Measurements from ENCODE around the gene HDGFL2. TPM values are rescaled to one million over a fixed set of nuclear protein-coding genes. Genes with fewer than 3 reads are reported as not detected.

HDGFL2 gene
- total and polyA plus RNA-seq, 4 donors: 3.4 to 15.7 (median 14.1) TPM

DNA sequence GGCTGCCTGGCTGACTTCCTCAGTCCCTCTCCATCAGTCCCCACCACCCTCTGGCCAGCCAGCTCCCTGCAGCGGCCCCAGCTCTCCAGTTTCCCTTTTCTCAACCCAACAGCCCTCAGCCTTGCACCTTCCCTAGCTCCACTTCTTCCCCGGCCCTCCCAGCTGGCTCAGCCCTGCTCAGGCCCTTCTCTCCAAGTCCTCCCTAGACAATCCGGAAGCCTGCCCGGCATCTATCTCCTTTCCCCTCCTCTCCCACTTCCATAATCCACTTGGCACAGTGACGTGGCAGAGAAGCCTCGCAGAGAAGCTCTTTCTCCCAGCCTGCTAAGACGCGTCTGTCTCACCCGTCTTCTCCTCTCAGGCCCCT is 15.6 kb upstream of the HDGFL2 start:
- H3K9me3 ChIP-seq (ENCODE audit: control insufficient read depth in 4 of 4, low read length in 3 of 4): no peaks in the 10 kb centered on the region
- peak; percentile 57 for DNase-seq (ENCODE audit: low spot score)
- H3K4me1 ChIP-seq (ENCODE audit: control insufficient read depth in 4 of 4, insufficient read depth in 4 of 4, low read length in 3 of 4): peaks cover 10 to 24% (median 17%) of the 10 kb centered on the region in 4 donors
- WGBS: 17% methylated on average over 9 of the region's 9 CpGs
- H3K27me3 ChIP-seq (ENCODE audit: control insufficient read depth in 4 of 4, insufficient read depth in 4 of 4, low read length in 3 of 4): no peaks in the 10 kb centered on the region
- H3K27ac ChIP-seq (ENCODE audit: low read depth in 1 of 2, low read length in 2 of 2): peak overlapping the region; percentile 54 to 80
- H3K4me3 ChIP-seq (ENCODE audit: low read depth in 1 of 3, low read length in 3 of 3): peak overlapping the region; percentile 57 to 90 (median 84)
- no peak for TF ChIP-seq RAD21 (IDR thresholded peaks at IDR 0.05)
- peaks cover 0 to 24% (median 15%) of the 10 kb centered on the region in 4 donors for H3K36me3 ChIP-seq (ENCODE audit: control insufficient read depth in 4 of 4, insufficient read depth in 3 of 4, low read depth in 1 of 4, low read length in 3 of 4)
- H3K9ac ChIP-seq (ENCODE audit: low read depth in 1 of 2, low read length in 2 of 2): peak overlapping the region; percentile 56 to 71

DNA sequence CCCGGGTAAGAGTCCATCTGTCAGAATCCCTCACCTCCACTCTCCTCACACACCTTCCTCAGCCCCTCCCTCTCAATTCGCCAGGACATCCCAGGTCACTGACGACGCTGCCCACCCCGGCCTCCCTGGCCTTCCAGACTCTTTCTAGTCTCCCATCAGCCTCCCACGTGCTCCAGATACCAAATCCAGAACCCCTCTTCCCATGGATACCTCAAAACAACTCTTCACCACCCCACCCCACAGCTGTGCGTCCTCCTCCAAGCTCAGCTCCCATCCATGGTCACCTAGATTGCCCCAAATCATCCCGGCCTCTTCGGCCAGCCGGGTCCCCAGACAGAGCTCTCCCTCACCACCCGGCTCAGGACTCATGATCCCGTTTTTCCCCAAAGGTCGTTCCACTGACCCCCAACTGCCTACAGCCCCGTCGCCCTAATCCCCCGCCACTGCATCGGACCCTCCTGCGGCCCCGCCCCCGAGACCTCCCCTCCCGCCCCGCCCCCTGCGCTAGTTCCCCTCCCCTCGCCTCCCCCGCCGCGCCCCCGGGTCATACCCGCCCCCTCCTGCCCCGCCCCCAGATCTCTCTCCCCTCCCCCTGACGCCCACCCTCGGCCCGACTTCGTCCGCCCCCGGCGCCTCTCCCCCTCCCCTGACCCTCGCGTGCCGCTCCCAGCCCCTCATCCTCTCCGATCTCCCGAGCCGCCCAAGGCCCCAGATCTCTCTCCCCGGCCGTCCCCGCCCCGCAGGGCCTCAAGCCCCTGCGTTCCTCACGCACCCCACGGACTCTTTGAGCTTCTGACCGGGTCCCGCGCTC is 15.0 kb upstream of the HDGFL2 start:
- peak; percentile 72 for DNase-seq (ENCODE audit: low spot score)
- peaks cover 10 to 24% (median 17%) of the 10 kb centered on the region in 4 donors for H3K4me1 ChIP-seq (ENCODE audit: control insufficient read depth in 4 of 4, insufficient read depth in 4 of 4, low read length in 3 of 4)
- WGBS: 4% methylated on average over 44 of the region's 53 CpGs
- H3K9ac ChIP-seq (ENCODE audit: low read depth in 1 of 2, low read length in 2 of 2): peak overlapping the region; percentile 56 to 71
- H3K4me3 ChIP-seq (ENCODE audit: low read depth in 1 of 3, low read length in 3 of 3): peak overlapping the region; percentile 59 to 90 (median 84)
- peak overlapping the region; percentile 54 to 80 for H3K27ac ChIP-seq (ENCODE audit: low read depth in 1 of 2, low read length in 2 of 2)
- TF ChIP-seq YY1 (IDR thresholded peaks at IDR 0.05) (no peak), CTCF (IDR thresholded peaks at IDR 0.05; ENCODE audit: low read depth, low read length, missing input control) (no peak)
- H3K27me3 ChIP-seq (ENCODE audit: control insufficient read depth in 4 of 4, insufficient read depth in 4 of 4, low read length in 3 of 4): no peaks in the 10 kb centered on the region
- H3K36me3 ChIP-seq (ENCODE audit: control insufficient read depth in 4 of 4, insufficient read depth in 3 of 4, low read depth in 1 of 4, low read length in 3 of 4): peaks cover 0 to 20% (median 13%) of the 10 kb centered on the region in 4 donors
- no peaks in the 10 kb centered on the region for H3K9me3 ChIP-seq (ENCODE audit: control insufficient read depth in 4 of 4, low read length in 3 of 4)

- 12% methylated on average over 52 of the region's 52 CpGs for WGBS
- peaks cover 0 to 12% (median 8%) of the 10 kb centered on the region in 4 donors for H3K36me3 ChIP-seq (ENCODE audit: control insufficient read depth in 4 of 4, insufficient read depth in 3 of 4, low read depth in 1 of 4, low read length in 3 of 4)
- TF ChIP-seq FOXA1 (IDR thresholded peaks at IDR 0.05): no peak
- peak in 1 of 2 donors; percentile 14 for TF ChIP-seq RXRA (IDR thresholded peaks at IDR 0.05)
- peak; percentile 28 for TF ChIP-seq YY1 (IDR thresholded peaks at IDR 0.05)
- peak; percentile 49 for TF ChIP-seq SP1 (IDR thresholded peaks at IDR 0.05)
- peak; percentile 24 for TF ChIP-seq MAX (IDR thresholded peaks at IDR 0.05)
- TF ChIP-seq RAD21 (IDR thresholded peaks at IDR 0.05): peak in 1 of 2 donors; percentile 22
- no peak for TF ChIP-seq HNF4A (conservative IDR thresholded peaks at IDR 0.05)
- TF ChIP-seq GABPA (IDR thresholded peaks at IDR 0.05 in 1 of 2, conservative IDR thresholded peaks at IDR 0.05 in 1 of 2): peak; percentile 78 to 90
Measured at GRCh38 chr19:4457654-4458395, 14.3 kb upstream of the HDGFL2 start, which contains the start of gene UBXN6. Gene UBXN6, minus strand, starts transcription at chr19:4457794. Its CDS starts 97 bp downstream, at chr19:4457697.

More at GRCh38 chr19:4457654-4458395, 14.3 kb upstream of the HDGFL2 start, which contains the start of gene UBXN6:
- Histone ChIP-seq H3K27ac (ENCODE audit: low read depth in 1 of 2, low read length in 2 of 2) (peak within 1 kb of the TSS; percentile 54 to 80), H3K9me3 (ENCODE audit: control insufficient read depth in 4 of 4, low read length in 3 of 4) (no peaks in the 10 kb centered on the region), H3K4me3 (ENCODE audit: low read depth in 1 of 3, low read length in 3 of 3) (peak within 1 kb of the TSS; percentile 83 to 90 (median 84)), H3K27me3 (ENCODE audit: control insufficient read depth in 4 of 4, insufficient read depth in 4 of 4, low read length in 3 of 4) (no peaks in the 10 kb centered on the region), H3K4me1 (ENCODE audit: control insufficient read depth in 4 of 4, insufficient read depth in 4 of 4, low read length in 3 of 4) (peaks cover 10 to 24% (median 17%) of the 10 kb centered on the region in 4 donors), H3K9ac (ENCODE audit: low read depth in 1 of 2, low read length in 2 of 2) (peak within 1 kb of the TSS; percentile 56 to 71)
- DNase-seq (ENCODE audit: low spot score): peak; percentile 98

Measured in liver (tissue), 9 donors.